ENCODE data around the gene CCT5. TPM values are rescaled to one million over a fixed set of nuclear protein-coding genes. Genes with fewer than 3 reads are reported as not detected.

Gene CCT5
- total RNA-seq, 1 experiment from 2014 or later = 675 TPM

DNA sequence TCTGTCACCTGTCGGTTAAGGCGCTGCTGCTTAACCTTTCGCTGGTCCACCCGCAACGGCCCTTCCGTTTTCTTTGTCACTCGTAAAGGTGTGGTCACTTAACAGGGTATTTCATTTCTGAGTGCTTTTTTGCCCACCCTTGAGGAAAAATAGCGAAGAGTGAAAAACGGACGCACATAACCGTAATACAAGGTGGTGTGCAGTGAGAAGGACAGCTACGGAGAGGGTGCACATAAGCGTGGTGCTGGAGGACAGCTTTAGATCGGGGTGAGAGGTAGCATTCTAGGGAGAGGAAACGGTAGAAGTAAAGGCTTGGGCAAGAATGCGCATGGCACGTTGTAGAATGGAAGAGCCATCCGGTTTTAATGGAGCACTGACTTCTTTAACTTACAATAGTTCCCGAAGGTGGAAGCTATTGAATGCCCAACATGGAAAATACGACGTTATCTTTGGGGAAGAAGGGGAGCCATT is 761 bp downstream of the CCT5 start:
- peaks cover 28% of the 10 kb centered on the region for H3K36me3 ChIP-seq (ENCODE audit: insufficient read depth, low read length, poor library complexity, severe bottlenecking)
- H3K27ac ChIP-seq (ENCODE audit: low read depth, low read length, poor library complexity, severe bottlenecking) = peak overlapping the region; percentile 100
- no TSS peak for BruUV-seq (replicated peaks)
- intact Hi-C loops (cut with micrococcal nuclease; ENCODE audit: unreplicated experiment) = loop anchor here (5.0 kb wide), 1 partner anchor 101 kb away; the partner anchor contains the start of gene MARCHF6
- no peak for TF ChIP-seq EZH2 (IDR thresholded peaks at IDR 0.05; ENCODE audit: borderline replicate concordance, low read depth, low read length, poor library complexity, severe bottlenecking)
- TF ChIP-seq, protein P1, sequence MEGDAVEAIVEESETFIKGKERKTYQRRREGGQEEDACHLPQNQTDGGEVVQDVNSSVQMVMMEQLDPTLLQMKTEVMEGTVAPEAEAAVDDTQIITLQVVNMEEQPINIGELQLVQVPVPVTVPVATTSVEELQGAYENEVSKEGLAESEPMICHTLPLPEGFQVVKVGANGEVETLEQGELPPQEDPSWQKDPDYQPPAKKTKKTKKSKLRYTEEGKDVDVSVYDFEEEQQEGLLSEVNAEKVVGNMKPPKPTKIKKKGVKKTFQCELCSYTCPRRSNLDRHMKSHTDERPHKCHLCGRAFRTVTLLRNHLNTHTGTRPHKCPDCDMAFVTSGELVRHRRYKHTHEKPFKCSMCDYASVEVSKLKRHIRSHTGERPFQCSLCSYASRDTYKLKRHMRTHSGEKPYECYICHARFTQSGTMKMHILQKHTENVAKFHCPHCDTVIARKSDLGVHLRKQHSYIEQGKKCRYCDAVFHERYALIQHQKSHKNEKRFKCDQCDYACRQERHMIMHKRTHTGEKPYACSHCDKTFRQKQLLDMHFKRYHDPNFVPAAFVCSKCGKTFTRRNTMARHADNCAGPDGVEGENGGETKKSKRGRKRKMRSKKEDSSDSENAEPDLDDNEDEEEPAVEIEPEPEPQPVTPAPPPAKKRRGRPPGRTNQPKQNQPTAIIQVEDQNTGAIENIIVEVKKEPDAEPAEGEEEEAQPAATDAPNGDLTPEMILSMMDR (conservative IDR thresholded peaks at IDR 0.05; ENCODE audit: low read depth, low read length) = no peak
- POLR2A ChIA-PET (ENCODE audit: low non-redundant PET) = no interaction called here
- H3K27me3 ChIP-seq (replicated peaks; ENCODE audit: insufficient read depth, low read depth, low read length, poor library complexity) = no peaks in the 10 kb centered on the region
- H3K9me3 ChIP-seq (ENCODE audit: low read depth, low read length, poor library complexity, severe bottlenecking) = no peaks in the 10 kb centered on the region
- H3K4me1 ChIP-seq (ENCODE audit: insufficient read depth, low read length, poor library complexity, severe bottlenecking) = peaks cover 14% of the 10 kb centered on the region
- DNase-seq (ENCODE audit: low spot score) = no peak
- H3K4me3 ChIP-seq (ENCODE audit: low read depth, low read length, poor library complexity, severe bottlenecking) = peak overlapping the region; percentile 88
- CTCF ChIA-PET = no interaction called here

DNA sequence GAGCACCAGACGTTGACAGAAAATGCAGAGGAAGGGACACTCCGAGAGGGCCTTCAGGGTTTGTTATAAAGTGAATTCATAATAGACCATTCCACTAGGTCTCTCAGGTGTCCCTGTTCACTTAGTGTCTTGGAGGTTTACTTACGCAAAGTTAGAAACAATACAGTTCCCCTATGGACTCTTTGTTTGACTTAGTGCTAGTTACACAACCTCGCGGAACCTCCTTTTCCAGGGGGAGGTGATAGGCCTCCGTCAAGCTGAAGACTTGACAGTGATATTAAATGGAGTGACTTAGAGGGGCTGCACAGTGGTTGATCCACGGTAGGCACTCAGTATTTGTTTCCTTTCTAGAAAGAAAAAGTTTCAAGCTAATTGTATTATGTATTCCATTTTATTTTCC is 1.3 kb downstream of the CCT5 start:
- intact Hi-C loops (cut with micrococcal nuclease; ENCODE audit: unreplicated experiment) = loop anchor here (5.0 kb wide), 1 partner anchor 101 kb away; the partner anchor contains the start of gene MARCHF6
- Histone ChIP-seq H3K27me3 (replicated peaks; ENCODE audit: insufficient read depth, low read depth, low read length, poor library complexity) (no peaks in the 10 kb centered on the region), H3K9me3 (ENCODE audit: low read depth, low read length, poor library complexity, severe bottlenecking) (no peaks in the 10 kb centered on the region), H3K4me1 (ENCODE audit: insufficient read depth, low read length, poor library complexity, severe bottlenecking) (peaks cover 14% of the 10 kb centered on the region), H3K4me3 (ENCODE audit: low read depth, low read length, poor library complexity, severe bottlenecking) (peak overlapping the region; percentile 88), H3K36me3 (ENCODE audit: insufficient read depth, low read length, poor library complexity, severe bottlenecking) (peaks cover 34% of the 10 kb centered on the region), H3K27ac (ENCODE audit: low read depth, low read length, poor library complexity, severe bottlenecking) (peak overlapping the region; percentile 100)
- no peak for TF ChIP-seq EZH2 (IDR thresholded peaks at IDR 0.05; ENCODE audit: borderline replicate concordance, low read depth, low read length, poor library complexity, severe bottlenecking)
- TF ChIP-seq, protein P1 (conservative IDR thresholded peaks at IDR 0.05; ENCODE audit: low read depth, low read length) = no peak
- DNase-seq (ENCODE audit: low spot score) = no peak
- BruUV-seq (replicated peaks) = no TSS peak
- ChIA-PET POLR2A (ENCODE audit: low non-redundant PET) (no interaction called here), CTCF (no interaction called here)

DNA sequence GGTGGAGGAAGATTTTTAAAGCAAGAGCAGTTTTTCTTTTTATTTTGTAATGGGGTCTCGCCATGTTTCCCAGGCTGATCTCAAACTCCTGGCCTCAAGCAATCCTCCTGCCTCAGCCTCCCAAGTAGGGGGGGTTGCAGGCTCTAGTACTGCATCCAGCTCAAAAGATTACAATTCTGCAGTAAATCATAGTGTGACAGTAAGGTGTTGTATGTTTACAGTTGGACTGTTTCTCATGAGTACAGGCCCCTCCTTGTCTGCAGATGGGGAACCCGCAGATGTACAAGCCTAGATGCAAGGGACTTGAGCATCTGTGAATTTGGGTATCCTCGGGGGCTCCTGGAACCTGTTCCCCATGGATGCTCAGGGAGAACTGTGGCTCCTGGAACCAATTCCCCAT is 3.3 kb downstream of the CCT5 start:
- peaks cover 14% of the 10 kb centered on the region for H3K4me1 ChIP-seq (ENCODE audit: insufficient read depth, low read length, poor library complexity, severe bottlenecking)
- H3K36me3 ChIP-seq (ENCODE audit: insufficient read depth, low read length, poor library complexity, severe bottlenecking) = peaks cover 54% of the 10 kb centered on the region
- no peaks in the 10 kb centered on the region for H3K9me3 ChIP-seq (ENCODE audit: low read depth, low read length, poor library complexity, severe bottlenecking)
- ChIA-PET POLR2A (ENCODE audit: low non-redundant PET) (no interaction called here), CTCF (no interaction called here)
- DNase-seq (ENCODE audit: low spot score) = no peak
- no peak overlapping the region for H3K27ac ChIP-seq (ENCODE audit: low read depth, low read length, poor library complexity, severe bottlenecking)
- no peak overlapping the region for H3K4me3 ChIP-seq (ENCODE audit: low read depth, low read length, poor library complexity, severe bottlenecking)
- TF ChIP-seq, protein P1 (conservative IDR thresholded peaks at IDR 0.05; ENCODE audit: low read depth, low read length) = no peak
- no peak for TF ChIP-seq EZH2 (IDR thresholded peaks at IDR 0.05; ENCODE audit: borderline replicate concordance, low read depth, low read length, poor library complexity, severe bottlenecking)
- intact Hi-C loops (cut with micrococcal nuclease; ENCODE audit: unreplicated experiment) = loop anchor here (5.0 kb wide), 1 partner anchor 99 kb away; the partner anchor contains the start of gene MARCHF6
- BruUV-seq (replicated peaks) = no TSS peak
- no peaks in the 10 kb centered on the region for H3K27me3 ChIP-seq (replicated peaks; ENCODE audit: insufficient read depth, low read depth, low read length, poor library complexity)
